RPMI8226 (cell line): ENCODE measurements around the gene CRNKL1.
"Not testable (repeated sequence)": the region's sequence is repeated elsewhere in the genome, so short reads cannot be mapped to it uniquely, and the experiment has no call there.

Experiments
- DNase-seq: peaks from one replicate; pipeline ENCODE4 v3.0.0-alpha.2; 2015

CRNKL1 gene

GRCh38 chr20:20003955-20004322, 48.3 kb downstream of the CRNKL1 start:
- not testable (repeated sequence) for DNase-seq

DNA sequence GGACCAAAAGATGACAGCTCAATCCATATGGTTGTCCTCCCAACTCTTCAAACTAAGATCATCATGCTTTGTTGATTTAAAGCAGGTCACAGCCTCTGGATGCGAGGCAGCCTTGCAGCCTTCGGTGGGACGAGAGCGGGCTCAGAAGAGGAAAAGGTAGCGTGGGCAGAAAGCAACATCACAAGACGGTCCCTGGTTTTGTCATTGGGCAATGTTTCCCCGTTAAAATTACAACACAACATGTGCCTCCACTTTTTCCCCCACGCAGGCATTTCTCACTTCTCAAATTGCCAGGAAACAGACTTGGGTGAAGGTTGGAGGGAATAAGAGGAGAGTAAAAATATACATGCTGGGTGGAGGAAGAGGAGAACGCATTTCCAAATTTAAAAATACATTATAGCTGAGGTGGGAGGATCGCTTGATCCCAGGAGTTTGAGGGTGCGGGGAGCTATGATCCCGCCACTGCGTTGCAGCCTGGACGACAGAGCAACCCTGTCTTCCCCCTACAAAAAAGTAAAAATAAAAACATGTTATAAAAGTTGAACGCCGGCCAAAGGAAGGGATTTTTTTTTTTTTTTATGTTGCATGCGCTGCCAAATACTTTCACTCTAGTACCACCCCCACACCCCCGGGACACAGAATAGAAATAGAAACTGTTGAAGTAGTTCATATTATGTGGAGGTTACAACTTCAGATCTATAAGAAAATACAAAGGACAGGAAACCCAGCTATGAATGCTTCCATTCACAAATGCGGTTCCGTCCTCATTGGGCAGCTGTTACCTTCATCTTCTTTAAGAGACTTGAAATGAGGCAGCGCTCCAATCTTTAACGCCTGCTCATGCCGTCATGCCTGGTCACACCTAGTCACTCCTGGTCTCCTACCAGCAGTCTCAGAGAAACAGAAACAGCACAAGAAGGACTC, 49.0 kb downstream of the CRNKL1 start:
- DNase-seq: peak; percentile 73

GRCh38 chr20:20002101-20002998, 49.9 kb downstream of the CRNKL1 start:
- DNase-seq: no peak

- DNase-seq: no peak
These were observed 51.9 kb downstream of the CRNKL1 start for GRCh38 chr20:20000211-20000968.

- no peak for DNase-seq
These were observed 53.1 kb downstream of the CRNKL1 start for GRCh38 chr20:19998990-19999705.

GRCh38 chr20:19996917-19997316, 55.3 kb downstream of the CRNKL1 start:
- DNase-seq: no peak

DNA sequence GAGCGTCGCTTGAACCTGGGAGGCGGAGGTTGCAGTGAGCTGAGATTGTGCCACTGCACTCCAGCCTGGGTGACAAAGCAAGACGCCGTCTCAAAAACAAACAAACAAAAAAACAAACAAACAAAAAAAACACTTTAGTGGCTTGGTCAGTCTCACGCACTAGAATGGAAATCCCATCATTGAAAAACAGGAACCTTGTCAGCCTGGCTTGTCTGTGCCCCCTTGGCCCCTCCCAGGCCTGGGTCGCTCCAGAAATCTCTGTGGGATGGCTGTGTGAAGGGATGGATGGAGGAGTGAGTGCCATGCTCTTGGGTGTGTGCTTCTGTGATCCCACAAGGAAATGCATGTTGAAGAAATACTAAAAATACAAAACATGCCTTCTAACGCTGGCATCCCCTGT, 56.0 kb downstream of the CRNKL1 start:
- no peak for DNase-seq

DNA sequence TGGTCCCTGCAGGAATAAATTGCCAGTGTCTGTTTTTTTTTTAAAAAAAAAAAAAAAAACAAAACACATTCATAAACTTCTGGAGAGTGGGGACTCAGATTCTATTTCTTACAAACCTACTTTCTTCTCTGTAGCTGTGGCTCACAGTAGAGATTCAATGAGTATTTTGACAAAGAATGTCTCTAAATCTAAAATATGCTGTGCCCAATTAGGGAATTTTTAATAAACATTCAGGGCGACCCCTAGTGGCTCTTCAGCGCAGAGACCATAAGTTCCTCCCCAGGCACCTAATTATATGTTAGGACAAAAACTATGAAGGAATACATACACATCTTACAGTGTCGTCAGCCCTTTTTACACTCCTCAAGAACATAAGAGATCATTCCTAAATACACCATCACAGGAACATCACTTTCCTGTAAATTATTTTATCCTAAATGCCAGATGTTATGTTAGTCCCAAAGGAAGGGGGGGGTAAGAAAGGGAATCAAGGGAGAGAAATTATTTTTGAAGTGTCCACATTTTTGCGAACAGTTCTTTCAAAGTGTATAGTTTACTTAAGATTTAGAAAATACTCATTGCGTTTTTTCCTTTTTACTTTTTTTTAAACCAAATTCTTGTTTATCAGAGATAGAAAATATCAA, 56.9 kb downstream of the CRNKL1 start:
- DNase-seq: peak; percentile 58

GRCh38 chr20:19993958-19994669, 58.2 kb downstream of the CRNKL1 start:
- DNase-seq: no peak

DNA sequence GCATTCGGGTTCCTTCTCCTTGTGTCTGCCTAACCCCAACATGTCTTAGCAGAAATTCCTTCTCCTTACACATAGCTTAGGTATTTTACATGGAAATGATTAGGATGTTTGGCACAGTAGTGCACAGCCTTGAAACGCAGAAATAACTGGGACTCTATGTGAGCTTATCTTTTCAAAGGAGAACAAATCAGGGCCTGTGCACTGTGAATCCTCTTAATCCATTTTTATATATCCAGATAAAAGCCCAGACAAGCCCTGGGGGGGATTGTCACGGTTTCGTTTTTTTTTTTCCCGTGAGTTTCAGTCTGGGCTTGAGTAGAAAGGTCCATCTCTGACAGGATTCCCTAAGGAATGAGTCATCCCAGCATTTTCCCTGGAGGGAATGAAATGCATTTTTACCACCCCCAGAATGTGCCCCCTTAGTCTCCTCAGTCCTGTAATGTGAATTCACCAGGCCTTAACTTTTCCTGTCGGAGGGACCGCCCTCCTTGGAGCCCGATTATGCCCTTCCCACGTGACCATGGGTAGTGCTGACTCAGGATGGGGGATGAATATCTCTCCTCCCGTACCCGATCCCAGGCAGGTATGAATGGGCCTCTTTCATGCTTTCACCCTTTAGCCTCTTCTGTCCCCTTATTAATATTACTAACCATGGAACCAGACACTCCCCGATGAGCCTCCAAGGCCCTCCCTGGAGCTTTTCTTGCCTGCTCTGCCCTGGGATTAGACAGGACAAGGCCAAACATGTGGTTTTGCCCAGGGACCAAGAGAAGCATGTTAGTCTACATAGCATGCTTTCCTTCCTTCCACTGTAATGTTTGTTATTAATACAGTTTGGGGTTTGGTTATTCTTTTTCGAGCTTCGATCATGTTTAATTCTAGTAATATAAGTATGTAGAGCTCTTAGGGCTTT, 59.0 kb downstream of the CRNKL1 start:
- no peak for DNase-seq

DNA sequence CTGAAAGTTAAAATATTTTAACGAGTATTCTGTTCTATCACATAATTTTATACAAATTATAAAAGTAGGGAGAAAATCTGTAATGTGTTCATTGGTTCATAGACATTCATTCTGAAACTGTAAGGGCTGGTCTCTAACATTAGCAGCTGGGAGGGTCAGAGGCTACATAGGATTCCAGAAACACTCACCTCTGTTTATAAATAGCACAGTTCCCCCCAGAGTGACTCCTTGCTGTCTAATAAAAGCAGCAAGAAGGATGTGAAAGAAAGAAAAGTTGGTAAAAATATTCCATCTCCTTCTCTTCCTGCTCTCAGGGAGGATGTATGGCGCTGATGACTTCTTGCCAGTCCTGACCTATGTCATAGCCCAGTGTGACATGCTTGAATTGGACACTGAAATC, 60.4 kb downstream of the CRNKL1 start:
- no peak for DNase-seq

- no peak for DNase-seq
These were observed 61.0 kb downstream of the CRNKL1 start for GRCh38 chr20:19991308-19991707.

DNA sequence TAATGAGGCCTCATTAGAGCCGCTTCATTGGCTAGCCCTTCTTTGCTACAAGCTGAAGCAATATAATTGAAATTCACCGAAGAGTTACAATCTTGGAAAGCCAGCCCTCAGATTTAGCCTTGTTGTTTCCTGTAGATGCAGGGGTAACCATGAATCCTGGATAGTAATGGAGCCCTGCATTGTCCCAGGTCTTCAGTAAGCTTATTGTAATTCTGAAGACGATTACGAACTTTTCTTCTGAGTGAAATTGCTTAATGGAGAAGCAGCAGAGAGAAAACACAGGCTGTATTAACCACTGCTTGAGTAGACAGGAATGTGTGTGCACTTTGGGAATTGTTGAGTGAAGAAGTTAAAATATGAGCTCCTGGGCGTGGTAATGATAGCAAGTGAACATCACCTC, 61.4 kb downstream of the CRNKL1 start:
- no peak for DNase-seq

DNA sequence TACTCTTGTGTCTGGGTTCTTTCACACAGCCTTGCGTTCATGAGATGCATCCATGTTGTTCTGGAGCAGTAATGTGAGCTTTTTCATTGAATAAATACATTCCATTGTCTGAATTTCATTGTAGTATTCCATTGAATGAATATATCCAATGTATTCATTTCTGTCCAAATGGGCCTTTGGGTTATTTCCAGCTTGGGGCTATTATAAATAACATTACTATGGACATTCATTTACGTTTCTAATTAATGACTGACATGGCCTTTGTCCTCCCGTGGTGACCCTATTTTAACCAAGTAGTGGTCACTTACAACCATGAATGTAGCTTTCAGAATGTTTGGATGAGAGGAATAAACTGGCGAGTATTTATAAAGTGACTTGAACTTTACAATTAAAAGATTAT, 65.2 kb downstream of the CRNKL1 start:
- no peak for DNase-seq

DNA sequence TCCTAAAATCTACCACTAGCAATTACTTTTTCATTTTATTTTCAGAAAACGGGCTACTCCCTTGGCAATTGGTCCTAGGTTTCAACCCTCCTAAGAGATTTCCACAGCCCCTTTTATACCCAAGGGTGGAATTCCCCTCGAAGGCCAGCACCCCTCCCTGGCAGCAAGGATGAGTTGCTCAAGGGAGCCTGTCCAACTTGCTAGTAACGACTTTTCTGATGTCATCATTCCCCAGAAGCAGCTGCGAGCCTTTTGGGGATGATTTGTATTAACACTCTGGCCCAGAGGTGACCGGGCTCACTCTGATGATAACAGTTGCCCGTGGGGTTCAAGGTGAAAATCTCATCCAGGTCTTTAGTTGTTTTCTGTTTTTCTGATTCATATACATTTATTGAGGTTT, 65.8 kb downstream of the CRNKL1 start:
- no peak for DNase-seq
